ENCODE data around the gene TXLNA. TPM values are rescaled to one million over a fixed set of nuclear protein-coding genes. Genes with fewer than 3 reads are reported as not detected.
"Not testable (repeated sequence)": the region's sequence is repeated elsewhere in the genome, so short reads cannot be mapped to it uniquely, and the experiment has no call there.

Gene TXLNA
- 49.5 TPM for total RNA-seq

DNA sequence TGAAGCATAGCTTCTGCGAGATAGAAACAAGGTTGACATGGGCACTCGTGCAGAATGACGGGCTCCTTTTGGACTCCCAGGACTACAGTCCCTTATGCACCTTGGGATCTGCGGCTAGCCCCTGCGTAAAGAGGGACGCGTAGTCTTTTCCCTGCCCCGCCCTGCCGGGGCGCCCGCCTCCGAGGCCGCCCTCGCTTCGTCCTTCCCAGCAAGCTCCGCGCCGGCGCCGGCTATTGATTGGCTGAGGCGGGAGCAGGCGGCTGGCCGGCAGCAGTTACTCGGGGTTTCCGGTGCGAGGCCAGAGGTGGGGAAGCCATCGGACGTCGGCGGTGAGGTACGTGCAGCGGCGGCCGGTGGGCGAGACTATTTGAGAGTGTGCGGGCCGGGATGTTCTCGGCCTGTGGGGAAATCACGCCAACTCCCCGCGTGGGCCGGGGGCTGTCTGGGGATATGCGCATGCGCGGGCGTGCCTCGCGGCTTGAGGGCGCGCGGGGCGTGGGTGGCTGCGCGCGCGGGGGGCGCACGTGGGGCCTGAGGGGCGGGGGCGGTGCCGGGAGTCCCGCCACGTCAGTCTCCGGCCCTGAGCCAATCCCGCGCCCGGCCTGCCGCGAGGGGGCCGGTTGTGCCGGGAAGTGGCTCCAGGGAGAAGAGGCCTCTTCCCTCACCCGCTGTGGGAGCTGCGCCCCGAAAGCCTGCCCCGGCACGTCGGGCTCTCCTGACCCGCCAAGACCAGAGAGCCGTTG, at the start of gene TXLNA:
Gene TXLNA (plus strand): TSS at position 233 of the 743 bp plus-strand sequence. CDS start 671 bp downstream, outside the sequence.
- ATAC-seq = peak; percentile 97
- intact Hi-C loops (cut with DNase I) = no loop called here
- peak; percentile 97 for DNase-seq (ENCODE audit: low spot score)

DNA sequence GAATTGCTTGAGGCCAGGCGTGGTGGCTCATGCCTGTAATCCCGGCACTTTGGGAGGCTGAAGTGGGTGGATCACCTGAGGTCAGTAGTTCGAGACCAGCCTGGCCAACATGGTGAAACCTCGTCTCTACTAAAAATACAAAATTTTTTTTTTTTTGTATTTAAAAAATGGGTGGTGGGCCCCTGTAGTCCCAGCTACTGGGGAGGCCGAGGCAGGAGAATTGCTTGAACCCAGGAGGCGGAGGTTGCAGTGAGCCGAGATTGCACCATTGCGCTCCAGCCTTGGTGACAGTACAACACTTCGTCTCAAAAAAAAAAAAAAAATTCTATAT, 45.6 kb upstream of the TXLNA start:
- ATAC-seq; DNase-seq (ENCODE audit: low spot score): not testable (repeated sequence)

DNA sequence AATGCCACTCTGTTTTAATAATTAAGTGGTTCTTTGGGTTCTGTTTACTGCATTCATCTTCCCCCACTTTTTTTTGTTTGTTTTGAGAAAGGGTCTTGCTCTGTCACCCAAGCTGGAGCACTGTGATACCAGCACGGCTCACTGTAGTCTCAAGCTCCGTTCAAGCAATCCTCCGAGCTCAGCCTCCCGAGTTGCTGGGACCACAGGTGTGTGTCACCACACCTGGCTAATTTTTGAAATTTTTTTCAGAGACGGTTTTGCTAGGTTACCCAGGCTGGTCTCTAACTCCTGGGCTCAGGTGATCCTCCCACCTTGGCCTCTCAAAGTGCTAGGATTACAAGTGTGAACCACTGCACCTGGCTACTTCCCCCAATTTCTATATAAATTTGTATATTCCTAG, 42.4 kb upstream of the TXLNA start:
- intact Hi-C loops (cut with DNase I) = no loop called here

More for the DNA sequence above, 45.6 kb upstream of the TXLNA start:
- intact Hi-C loops (cut with DNase I) = loop anchor here (2.0 kb wide), 1 partner anchor 19 kb away; no protein-coding TSS in a partner anchor

DNA sequence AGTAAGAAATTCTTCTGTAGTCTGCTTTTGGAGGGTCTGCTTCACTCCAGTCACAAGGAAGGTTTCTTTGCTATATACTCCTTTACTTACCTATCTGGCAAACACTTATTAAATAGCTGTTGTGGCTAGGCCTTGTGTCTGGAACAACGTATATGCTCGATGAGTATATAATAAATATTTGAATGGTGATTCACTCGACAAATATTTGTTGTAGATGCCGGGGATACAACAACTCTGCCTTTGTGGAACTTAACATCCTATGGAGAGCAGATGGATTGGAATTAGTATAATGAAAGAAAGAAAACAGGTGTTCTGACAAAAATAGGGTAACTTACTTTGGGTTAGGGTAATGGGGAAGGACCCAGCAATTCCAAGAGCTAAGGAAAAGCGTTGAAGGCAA, 40.5 kb upstream of the TXLNA start:
- ATAC-seq (no peak), DNase-seq (ENCODE audit: low spot score) (no peak)
- intact Hi-C loops (cut with DNase I) = no loop called here

More for the DNA sequence above, 42.4 kb upstream of the TXLNA start:
- ATAC-seq (no peak), DNase-seq (ENCODE audit: low spot score) (no peak)

DNA sequence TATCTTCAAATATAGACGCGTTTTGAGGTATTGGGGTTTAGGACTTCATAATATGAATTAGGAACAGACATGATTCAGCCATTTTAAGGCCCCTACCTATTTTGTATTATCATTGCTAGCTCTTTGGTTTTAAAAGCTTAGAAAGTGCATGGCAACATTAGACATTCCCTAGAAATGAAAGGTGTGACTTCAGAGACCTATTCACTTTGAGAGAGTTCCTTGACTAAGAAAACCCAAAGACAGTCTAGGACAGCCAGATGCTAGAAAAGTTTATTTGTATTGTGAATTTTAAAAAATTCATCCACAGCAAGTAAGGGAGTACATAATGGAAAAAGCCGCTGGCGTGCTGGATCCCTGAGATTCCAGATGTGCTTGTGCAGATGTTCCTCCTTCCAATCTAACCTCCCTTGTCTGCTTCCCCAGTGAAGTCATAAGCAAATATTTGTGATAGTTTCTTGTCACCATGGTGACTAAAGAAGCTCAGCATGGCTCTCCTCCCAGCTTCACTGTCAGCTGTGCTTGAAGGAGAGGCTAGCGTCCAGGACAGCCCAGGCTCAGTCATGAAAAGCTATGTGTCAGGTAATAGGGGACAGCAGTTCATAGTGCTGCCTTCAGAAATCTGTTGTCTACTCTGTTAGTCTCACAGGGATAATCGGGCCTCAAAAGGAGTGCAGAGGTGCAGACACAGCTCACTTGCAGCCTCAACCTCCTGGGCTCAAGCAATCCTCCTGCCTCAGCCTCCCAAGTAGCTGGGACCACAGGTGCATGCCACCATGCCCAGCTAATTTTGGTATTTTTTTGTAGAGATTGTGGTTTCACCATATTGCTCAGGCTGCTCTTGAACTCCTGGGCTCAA, 36.8 kb upstream of the TXLNA start:
- no peak for DNase-seq (ENCODE audit: low spot score)

DNA sequence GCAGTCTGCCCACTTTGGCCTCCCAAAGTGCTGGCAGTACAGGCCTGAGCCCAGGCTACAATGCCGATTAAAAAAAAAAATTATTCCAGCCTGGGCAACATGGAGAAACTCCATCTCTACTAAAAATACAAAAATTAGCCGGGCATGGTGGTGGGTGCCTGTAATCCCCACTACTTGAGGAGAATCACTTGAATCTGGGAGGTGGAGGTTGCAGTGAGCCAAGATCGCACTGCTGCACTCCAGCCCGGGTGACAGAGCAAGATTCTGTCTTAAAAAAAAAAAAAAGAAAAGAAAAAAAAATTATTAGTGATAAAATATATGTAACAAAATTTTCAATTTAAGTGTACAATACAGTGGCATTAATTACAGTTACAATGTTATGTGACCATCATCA, 36.2 kb upstream of the TXLNA start:
- intact Hi-C loops (cut with DNase I); ATAC-seq; DNase-seq (ENCODE audit: low spot score): not testable (repeated sequence)

More for the DNA sequence above, 36.8 kb upstream of the TXLNA start:
- ATAC-seq = peak; percentile 97
- intact Hi-C loops (cut with DNase I) = no loop called here

DNA sequence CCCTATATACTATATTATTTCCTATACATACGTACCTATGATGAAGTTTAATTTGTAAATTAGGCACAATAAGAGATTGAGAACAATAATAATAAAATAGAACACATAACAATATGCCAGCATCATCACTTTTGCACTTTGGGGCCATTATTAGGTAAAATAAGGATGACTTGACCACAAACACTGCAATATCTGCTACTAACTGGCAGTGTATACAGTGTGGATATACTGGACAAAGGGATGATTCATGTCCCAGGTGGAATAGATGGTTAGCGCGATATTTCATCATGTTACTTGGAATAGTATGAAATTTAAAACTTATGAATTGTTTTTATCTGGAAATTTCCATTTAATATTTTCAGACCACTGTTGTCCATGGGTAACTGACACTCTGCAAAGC, 35.4 kb upstream of the TXLNA start:
- ATAC-seq (no peak), DNase-seq (ENCODE audit: low spot score) (no peak)
- intact Hi-C loops (cut with DNase I) = no loop called here

DNA sequence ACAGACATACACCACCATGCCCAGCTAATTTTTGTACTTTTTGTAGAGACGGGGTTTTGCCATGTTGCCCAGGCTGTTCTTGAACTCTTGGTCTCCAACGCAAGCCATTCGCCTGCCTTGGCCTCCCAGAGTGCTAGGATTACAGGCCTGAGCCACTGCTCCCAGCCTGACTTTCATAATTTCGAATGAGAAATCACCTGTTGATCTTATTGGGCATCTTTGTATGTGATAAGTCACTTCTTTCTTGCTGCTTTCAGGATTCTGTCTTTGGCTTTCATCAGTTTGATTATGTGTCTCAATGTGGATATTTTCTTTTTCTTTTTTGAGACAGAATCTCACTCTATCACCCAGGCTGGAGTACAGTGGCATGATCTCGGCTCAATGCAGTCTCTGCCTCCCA, 31.7 kb upstream of the TXLNA start:
- ATAC-seq; intact Hi-C loops (cut with DNase I); DNase-seq (ENCODE audit: low spot score): not testable (repeated sequence)

DNA sequence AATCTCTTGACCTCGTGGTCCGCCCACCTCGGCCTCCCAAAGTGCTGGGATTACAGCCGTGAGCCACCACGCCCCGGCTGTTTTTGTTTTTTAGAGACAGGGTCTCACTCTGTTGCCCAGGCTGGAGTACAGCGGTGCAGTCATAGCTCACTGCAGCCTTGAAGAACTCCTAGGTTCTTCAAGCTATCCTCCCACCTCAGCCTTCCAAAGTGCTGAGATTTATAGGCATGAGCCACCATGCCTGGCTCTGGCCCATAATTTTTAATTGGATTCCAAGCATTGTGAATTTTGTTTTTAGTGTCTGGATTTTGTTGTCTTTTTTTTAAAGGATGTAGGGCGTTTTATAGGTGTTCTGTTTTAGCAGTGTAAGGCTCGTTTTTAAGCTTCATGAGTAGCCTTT, 28.6 kb upstream of the TXLNA start:
- ATAC-seq (no peak), DNase-seq (ENCODE audit: low spot score) (no peak)
- intact Hi-C loops (cut with DNase I) = no loop called here

DNA sequence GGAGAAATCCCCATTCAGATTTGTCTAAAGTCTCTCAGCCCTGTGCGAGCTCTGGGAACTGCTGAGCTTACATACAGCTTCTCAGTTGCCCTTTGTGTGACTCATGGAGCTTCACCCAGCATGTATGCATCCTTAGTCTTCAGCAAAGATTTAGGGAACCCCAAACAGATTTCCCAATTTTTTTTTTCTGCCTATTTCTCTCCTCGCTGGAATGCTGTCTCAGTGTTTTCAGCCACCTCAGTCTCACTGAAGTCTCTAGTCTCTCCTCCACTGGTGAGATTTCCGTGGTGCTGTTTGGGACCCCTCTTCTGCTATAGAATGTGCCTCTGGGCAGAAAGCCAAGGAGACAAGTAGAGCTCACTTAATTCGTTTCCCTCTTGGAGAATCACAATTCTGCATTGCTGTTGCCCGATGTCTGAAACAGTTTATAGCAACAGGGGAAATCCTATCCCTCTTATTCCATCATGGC, 28.1 kb upstream of the TXLNA start:
- no peak for ATAC-seq
- no peak for DNase-seq (ENCODE audit: low spot score)
- intact Hi-C loops (cut with DNase I) = no loop called here

DNA sequence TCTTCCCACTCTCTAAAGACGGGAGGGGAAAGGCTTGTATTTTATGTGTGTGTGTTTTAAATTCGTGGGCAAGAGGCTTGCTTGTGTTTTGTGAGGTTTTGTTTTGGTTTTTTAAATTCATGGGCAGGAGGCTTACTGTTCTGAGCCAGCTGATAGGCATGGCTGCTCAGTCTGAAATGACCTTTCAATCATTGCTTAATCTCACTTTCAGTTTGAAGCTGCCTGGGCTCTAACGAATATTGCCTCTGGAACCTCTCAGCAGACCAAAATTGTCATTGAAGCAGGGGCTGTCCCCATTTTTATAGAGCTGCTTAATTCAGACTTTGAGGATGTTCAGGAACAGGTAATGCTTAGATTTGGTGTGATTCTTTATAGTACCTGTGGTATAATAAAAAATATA, 20.3 kb upstream of the TXLNA start:
- DNase-seq (ENCODE audit: low spot score) = no peak
- ATAC-seq = no peak
- intact Hi-C loops (cut with DNase I) = no loop called here

DNA sequence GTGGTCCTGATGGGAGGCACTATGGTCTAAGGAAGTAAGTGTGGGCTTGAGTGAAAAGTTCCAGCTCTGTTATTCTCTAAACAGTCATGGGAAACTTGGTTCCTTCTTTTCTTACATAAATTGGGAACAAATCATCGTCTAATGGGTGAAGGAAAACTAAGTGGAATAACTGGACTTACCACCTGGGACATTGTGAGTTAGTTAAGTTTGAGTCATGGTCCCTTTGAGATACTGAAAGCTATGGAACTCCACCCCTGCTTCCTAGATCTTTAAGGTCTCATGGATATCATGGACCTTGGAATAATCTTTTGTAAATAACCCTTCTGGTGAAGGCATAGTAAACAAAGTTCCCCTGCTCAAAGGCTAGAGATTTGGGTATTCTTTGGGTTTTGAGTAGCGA, 16.1 kb upstream of the TXLNA start:
- DNase-seq (ENCODE audit: low spot score) = no peak
- ATAC-seq = no peak
- intact Hi-C loops (cut with DNase I) = no loop called here

DNA sequence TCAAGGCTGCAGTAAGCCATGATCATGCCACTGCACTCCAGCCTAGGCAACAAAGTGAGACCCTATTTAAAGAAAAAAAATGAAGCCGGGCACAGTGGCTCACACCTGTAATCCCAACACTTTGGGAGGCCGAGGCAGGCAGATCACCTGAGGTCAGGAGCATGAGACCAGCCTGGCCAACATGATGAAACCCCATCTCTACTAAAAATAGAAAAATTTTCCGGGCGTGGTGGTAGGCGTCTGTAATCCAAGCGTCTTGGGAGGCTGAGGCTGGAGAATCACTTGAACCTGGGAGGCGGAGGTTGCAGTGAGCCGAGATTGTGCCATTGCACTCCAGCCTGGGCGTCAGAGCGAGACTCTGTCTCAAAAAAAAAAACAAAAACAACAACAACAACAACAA, 13.8 kb upstream of the TXLNA start:
- ATAC-seq; intact Hi-C loops (cut with DNase I); DNase-seq (ENCODE audit: low spot score): not testable (repeated sequence)

DNA sequence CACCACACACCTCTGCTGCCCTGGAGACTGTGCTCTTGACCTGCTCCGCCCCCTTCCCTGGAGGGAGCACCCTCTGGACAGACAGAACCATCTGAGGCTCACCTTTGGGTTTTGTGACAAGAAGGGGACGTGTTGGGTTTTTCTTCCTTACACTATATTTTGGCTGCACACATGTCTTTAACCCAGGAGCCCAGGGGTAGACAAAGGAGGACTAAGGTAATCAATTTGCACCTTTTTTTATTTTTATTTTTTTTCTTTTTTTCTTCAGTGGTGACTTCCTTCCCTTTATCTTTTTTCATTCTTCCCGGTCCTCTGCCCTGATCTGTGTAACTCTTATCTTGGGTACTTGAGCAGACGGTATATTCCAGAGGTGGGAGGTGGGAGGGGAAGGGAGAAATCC, 8.5 kb upstream of the TXLNA start:
- DNase-seq (ENCODE audit: low spot score) = no peak
- intact Hi-C loops (cut with DNase I) = no loop called here
- no peak for ATAC-seq

DNA sequence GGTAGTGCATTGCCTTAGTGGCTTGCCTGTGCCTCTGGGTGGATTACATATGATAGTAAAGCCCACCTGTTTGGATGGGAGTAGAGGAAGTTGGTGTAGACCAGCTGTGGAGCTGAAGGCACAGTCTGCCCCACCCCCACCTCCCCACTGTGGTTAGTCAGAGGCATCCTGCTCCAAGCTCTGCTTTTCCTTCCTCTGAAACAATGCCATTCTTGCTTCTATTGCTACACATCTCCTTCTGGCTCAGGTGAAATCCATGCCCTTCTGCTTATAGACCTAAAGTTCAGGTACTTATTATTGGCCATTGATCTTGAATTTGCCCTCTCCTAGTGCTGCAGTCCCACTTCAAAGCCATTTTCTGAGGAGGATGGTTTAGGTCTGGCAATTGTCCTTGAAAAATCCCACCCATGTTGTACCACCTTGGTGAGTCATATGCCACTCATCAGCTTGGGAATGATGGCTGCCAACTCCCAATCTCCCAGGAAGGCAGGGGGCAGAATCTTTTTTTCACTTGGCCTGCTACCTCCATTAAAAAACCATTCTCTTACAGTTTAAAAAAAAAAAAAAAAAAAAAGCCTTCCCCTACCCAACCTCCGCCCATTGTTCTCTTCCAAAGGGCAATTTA, 6.7 kb upstream of the TXLNA start:
- intact Hi-C loops (cut with DNase I) = no loop called here
- ATAC-seq (no peak), DNase-seq (ENCODE audit: low spot score) (no peak)

DNA sequence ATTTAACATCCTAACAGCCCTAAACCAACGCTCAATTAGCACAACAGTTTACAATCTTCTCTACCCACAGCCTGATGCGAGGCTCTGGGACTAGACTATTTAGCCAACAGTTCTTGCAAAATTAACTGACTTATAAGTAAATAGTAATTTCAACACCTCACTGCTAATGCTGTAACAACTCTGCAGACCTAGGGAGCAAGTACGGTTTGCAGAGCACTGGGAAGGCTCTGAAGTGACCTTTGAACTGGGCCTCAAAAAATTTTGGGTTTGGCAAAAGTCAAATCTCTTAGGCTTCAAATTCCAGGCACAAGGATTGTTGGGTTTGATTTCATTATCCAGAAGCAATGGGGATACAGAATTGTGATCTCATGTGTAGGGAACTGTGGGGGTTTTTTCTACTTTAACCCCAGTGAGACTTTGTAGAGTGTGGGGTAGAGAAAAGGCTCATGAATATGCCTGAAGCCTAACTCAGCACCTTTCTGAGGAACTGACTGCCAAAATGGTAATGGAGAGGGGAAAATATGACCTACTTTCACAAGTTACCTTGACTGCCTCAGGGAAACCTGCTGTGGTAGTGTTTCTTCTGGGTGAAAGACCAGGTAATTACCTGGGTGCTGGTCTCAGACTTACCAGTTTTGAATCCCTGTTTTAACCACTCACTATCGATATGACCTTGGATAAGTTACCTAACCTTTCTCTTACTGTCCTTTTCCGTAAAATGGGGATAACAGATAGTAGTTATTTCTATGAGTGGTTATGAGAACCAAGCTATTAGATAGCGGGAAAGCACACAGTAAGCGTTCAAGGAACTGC, 889 bp upstream of the TXLNA start:
- DNase-seq (ENCODE audit: low spot score) = no peak
- intact Hi-C loops (cut with DNase I) = no loop called here

DNA sequence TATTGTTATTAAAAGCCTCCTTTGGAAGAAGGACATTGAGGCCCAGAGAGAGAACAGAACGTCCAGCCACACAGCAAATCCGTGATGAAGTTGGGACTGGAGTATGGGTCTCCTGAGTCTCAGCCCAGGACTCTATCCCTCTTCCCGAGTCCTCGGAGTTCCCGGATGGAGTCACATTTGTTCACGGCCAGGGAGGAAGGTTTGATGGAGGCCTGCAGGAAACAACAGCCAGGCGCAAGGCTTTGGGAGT, 357 bp upstream of the TXLNA start:
- intact Hi-C loops (cut with DNase I) = no loop called here
- ATAC-seq (no peak), DNase-seq (ENCODE audit: low spot score) (no peak)

More for the DNA sequence above, 889 bp upstream of the TXLNA start:
- ATAC-seq = peak; percentile 22

DNA sequence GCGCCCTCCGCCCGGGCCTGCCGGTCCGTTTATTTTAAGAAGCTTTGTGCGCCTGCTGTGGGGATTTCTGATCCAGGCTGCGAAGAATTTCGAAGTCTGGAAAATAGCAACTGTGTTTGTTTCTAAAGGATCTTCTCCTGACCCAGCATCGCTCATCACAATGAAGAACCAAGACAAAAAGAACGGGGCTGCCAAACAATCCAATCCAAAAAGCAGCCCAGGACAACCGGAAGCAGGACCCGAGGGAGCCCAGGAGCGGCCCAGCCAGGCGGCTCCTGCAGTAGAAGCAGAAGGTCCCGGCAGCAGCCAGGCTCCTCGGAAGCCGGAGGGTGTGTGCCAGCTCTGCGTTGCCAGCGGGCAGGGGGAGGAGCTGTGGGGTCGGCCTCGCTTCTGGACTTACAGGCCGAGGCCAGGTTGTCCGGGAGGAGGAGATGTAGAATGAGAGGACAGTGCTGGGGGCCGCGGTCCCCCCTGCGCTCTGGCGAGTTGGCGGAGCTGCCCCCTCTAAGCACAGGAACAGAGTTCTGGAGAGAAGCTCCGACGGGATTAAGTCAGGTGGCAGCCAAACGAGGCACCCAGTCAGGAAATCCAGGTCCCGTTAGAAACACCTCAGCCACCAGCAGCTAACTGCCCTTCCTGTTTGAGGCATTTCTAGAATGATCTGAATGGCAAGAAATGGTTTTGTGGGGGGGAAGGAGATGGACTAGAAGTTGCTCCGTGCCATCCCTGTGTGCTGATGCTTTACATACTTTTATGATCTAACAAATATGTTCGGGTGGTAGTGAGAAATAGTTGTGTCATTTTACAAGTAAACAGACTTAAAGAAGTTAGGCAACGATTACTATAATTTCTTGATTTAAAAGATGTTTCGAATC, 948 bp downstream of the TXLNA start:
- peak; percentile 42 for ATAC-seq
- intact Hi-C loops (cut with DNase I) = no loop called here
- peak; percentile 71 for DNase-seq (ENCODE audit: low spot score)

All from sciatic nerve (tissue), 2 donors.